GM18498 (cell line): Measurements from ENCODE around the gene RASA1.
A peak's percentile ranks its signal among the peaks of the same experiment; 100 is the strongest.

ENCODE experiments used
- ATAC-seq: cut with Tn5 transposase; IDR thresholded peaks from one replicate; pipeline ENCODE4 v1.9.1; 2021; ENCODE audit warnings: mild to moderate bottlenecking, moderate library complexity; ENCODE audit not compliant: unreplicated experiment

The RASA1 gene

GRCh38 chr5:87400305-87400899, 132.7 kb downstream of the RASA1 start:
- ATAC-seq, result peak; percentile 75

- no peak for ATAC-seq
Observed at GRCh38 chr5:87401626-87402025, 133.9 kb downstream of the RASA1 start.

GRCh38 chr5:87403409-87403808, 135.7 kb downstream of the RASA1 start:
- no peak for ATAC-seq

GRCh38 chr5:87403899-87404298, 136.2 kb downstream of the RASA1 start:
- ATAC-seq, result no peak

- ATAC-seq, result no peak
Observed at GRCh38 chr5:87404359-87404758, 136.7 kb downstream of the RASA1 start.

- no peak for ATAC-seq
Observed at GRCh38 chr5:87405472-87406155, 137.9 kb downstream of the RASA1 start.

- no peak for ATAC-seq
Observed at GRCh38 chr5:87408204-87408603, 140.5 kb downstream of the RASA1 start.

GRCh38 chr5:87410931-87411330, 143.2 kb downstream of the RASA1 start:
- ATAC-seq, result no peak

- ATAC-seq, result no peak
Observed at GRCh38 chr5:87411586-87411972, 143.9 kb downstream of the RASA1 start.

- peak; percentile 31 for ATAC-seq
Observed at GRCh38 chr5:87411973-87412629, 144.4 kb downstream of the RASA1 start.

- ATAC-seq, result peak; percentile 99
Observed at GRCh38 chr5:87412630-87413342, 145.1 kb downstream of the RASA1 start, which contains the start of gene CCNH. CCNH (minus strand) TSS chr5:87412930; CDS start chr5:87412794, 136 bp downstream.

GRCh38 chr5:87413343-87413645, 145.6 kb downstream of the RASA1 start:
- ATAC-seq, result no peak

GRCh38 chr5:87418506-87418905, 150.8 kb downstream of the RASA1 start:
- no peak for ATAC-seq

- ATAC-seq, result no peak
Observed at GRCh38 chr5:87421307-87421706, 153.6 kb downstream of the RASA1 start.

- ATAC-seq, result no peak
Observed at GRCh38 chr5:87423755-87424154, 156.1 kb downstream of the RASA1 start.

- no peak for ATAC-seq
Observed at GRCh38 chr5:87430863-87431457, 163.3 kb downstream of the RASA1 start.

GRCh38 chr5:87432460-87432859, 164.8 kb downstream of the RASA1 start:
- ATAC-seq, result no peak

GRCh38 chr5:87433945-87434344, 166.3 kb downstream of the RASA1 start:
- ATAC-seq, result no peak

GRCh38 chr5:87434461-87434860, 166.8 kb downstream of the RASA1 start:
- no peak for ATAC-seq

- no peak for ATAC-seq
Observed at GRCh38 chr5:87435144-87435694, 167.5 kb downstream of the RASA1 start.

- ATAC-seq, result no peak
Observed at GRCh38 chr5:87437724-87438123, 170.0 kb downstream of the RASA1 start.
